Measurements from ENCODE around the gene SMIM22. TPM values are rescaled to one million over a fixed set of nuclear protein-coding genes. Genes with fewer than 3 reads are reported as not detected.

Gene SMIM22, protein sequence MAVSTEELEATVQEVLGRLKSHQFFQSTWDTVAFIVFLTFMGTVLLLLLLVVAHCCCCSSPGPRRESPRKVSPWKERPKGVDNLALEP
- 10 to 100 TPM in 3 of 4 donors, not detected in 1; 10.1 to 20.9 (median 18.7) TPM for total RNA-seq

DNA sequence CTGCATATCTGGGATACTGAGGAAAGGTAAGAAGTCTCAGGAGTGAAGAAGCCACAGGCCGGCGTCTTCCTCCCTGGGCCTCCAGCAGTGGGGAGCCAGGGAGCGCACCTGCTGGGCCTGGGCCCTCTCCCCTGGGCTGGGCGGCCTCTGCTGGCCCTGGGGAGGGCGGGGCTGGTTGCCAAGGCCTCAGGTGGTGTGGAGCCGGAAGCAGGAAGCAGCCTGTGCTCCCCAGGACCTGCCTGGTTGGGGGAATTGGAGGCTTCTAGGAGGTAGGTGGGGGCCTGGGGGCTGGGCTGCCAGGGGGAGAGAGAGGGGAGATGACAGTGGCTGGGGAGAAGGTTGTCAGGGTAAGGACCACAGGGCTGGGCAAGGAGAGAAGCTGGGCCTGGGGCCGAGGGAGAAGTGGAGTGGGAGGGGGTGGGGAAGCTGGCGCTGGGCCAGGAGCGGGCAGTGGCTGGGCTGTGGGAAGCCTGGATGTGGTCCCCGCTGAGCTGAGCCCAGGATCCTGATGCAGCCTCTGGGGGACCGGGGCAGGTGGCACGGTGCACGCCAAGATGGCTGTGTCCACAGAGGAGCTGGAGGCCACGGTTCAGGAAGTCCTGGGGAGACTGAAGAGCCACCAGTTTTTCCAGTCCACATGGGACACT is at the start of gene SMIM22:
Gene SMIM22, plus strand, starts transcription at position 189 of the 647 bp plus-strand sequence. Its CDS starts 366 bp downstream, at position 555.
- peak within 1 kb of the TSS; percentile 16 for H3K4me3 ChIP-seq

DNA sequence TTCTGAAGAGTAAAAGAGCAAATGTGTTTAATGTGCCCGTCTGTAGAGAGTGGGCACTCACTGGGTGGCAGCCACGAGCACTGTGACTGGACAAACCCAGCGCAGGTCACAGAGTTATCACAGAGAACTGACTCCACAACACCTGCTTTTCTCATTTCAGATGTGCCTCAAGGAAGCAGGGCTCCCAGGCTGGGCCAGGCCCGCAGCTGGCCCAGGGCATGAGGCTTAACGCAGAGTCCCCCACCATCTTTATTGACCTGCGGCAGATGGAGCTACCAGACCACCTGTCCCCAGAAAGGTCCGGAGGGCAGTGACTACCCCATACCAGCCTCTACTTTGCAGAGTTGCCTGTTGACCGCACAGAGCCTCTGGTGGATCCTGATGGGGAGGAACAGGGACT is 49.0 kb upstream of the SMIM22 start:
- H3K27me3 ChIP-seq, result no peaks in the 10 kb centered on the region
- peaks cover 17% of the 10 kb centered on the region for H3K4me1 ChIP-seq
- no peak for DNase-seq (ENCODE audit: low spot score in 2 of 2)
- no peak overlapping the region for H3K27ac ChIP-seq
- TF ChIP-seq EP300 (IDR thresholded peaks at IDR 0.05), result no peak
- TF ChIP-seq POLR2AphosphoS5 (IDR thresholded peaks at IDR 0.05), result no peak
- TF ChIP-seq, protein P1, sequence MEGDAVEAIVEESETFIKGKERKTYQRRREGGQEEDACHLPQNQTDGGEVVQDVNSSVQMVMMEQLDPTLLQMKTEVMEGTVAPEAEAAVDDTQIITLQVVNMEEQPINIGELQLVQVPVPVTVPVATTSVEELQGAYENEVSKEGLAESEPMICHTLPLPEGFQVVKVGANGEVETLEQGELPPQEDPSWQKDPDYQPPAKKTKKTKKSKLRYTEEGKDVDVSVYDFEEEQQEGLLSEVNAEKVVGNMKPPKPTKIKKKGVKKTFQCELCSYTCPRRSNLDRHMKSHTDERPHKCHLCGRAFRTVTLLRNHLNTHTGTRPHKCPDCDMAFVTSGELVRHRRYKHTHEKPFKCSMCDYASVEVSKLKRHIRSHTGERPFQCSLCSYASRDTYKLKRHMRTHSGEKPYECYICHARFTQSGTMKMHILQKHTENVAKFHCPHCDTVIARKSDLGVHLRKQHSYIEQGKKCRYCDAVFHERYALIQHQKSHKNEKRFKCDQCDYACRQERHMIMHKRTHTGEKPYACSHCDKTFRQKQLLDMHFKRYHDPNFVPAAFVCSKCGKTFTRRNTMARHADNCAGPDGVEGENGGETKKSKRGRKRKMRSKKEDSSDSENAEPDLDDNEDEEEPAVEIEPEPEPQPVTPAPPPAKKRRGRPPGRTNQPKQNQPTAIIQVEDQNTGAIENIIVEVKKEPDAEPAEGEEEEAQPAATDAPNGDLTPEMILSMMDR (IDR thresholded peaks at IDR 0.05), result no peak
- no peak for TF ChIP-seq POLR2A (IDR thresholded peaks at IDR 0.05)
- 88% methylated on average over 7 of the region's 8 CpGs for WGBS
- no peaks in the 10 kb centered on the region for H3K9me3 ChIP-seq
- H3K4me3 ChIP-seq, result no peak overlapping the region
- H3K36me3 ChIP-seq, result peaks cover 21% of the 10 kb centered on the region

More for the DNA sequence above, at the start of gene SMIM22:
- no peak for DNase-seq (ENCODE audit: low spot score in 2 of 2)
- no peak for TF ChIP-seq POLR2AphosphoS5 (IDR thresholded peaks at IDR 0.05)
- TF ChIP-seq POLR2A (IDR thresholded peaks at IDR 0.05), result no peak
- no peak for TF ChIP-seq EP300 (IDR thresholded peaks at IDR 0.05)
- TF ChIP-seq, protein P1 (IDR thresholded peaks at IDR 0.05), result no peak
- H3K27ac ChIP-seq, result no peak within 1 kb of the TSS
- peaks cover 2% of the 10 kb centered on the region for H3K4me1 ChIP-seq
- H3K9me3 ChIP-seq, result no peaks in the 10 kb centered on the region
- H3K27me3 ChIP-seq, result no peaks in the 10 kb centered on the region
- 54% methylated on average over 14 of the region's 14 CpGs for WGBS
- H3K36me3 ChIP-seq, result peaks cover 24% of the 10 kb centered on the region

DNA sequence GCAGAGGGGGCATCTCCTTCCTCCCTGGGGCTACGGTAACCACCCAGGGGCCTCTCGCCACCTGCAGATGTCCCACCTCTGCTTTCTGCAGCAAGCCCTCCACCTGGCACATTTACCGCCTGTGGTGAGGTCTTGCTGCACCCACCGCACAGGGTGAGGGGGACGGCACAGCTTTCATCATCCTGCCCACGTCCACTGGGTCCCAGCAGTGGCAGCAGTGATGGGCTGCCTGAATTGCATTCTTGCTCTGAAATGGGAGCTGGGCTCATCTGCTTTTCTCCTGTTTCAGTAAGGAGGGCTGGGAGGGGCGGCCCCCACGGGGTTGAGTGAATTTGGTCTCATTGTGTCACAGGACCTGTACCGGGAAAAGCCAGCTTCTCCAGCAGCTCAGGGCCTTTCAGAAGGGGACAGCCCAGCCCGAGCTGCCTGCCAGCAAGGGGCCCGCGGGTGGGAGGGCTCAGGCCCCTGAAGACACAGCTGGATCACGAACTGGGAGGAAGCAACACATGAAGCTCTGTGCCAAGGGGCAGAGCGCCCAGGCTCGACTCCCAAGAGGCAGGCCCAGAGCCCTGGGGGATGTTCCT is 48.1 kb upstream of the SMIM22 start:
- Histone ChIP-seq H3K27me3 (no peaks in the 10 kb centered on the region), H3K4me1 (peaks cover 17% of the 10 kb centered on the region), H3K9me3 (no peaks in the 10 kb centered on the region), H3K36me3 (peaks cover 30% of the 10 kb centered on the region), H3K4me3 (no peak overlapping the region), H3K27ac (no peak overlapping the region)
- WGBS, result 41% methylated on average over 10 of the region's 15 CpGs
- no peak for DNase-seq (ENCODE audit: low spot score in 2 of 2)
- TF ChIP-seq POLR2AphosphoS5 (IDR thresholded peaks at IDR 0.05) (no peak), POLR2A (IDR thresholded peaks at IDR 0.05) (no peak), EP300 (IDR thresholded peaks at IDR 0.05) (no peak)
- TF ChIP-seq, protein P1 (IDR thresholded peaks at IDR 0.05), result no peak

DNA sequence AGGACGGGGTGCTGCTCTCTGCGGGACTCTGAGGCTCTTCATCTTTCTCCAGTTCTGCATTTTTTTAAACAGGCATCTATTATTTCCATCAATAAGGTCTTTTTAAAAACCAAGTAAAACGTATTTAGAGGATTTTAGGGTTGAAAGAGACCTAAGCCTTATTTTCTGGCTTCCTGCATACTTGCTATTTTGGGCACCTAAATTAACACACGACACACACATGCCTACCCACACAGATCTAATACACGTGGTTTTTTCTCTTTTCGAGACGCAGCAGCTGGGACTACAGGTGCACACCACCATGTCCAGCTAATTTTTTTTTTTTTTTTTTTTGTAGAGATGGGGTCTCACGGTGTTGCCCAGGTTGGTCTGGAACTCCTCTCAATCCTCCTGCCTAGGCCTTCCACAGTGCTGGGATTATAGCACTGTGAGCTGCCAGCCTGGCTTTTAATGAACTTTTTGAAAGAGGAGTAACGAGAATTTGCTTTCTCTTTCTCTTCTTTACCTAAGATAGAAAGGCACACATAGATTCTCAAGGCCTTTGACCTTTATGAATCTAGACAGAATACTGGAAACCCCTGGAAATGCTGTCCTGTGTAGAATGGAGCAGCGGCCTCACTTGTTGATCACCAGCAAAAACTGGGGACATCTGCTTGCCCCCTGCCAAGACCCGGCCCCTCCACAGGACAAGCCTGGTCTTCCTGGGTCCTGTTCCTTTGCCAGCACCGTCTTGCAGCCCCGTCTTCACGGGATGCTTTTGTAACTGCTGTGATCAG is 47.1 kb upstream of the SMIM22 start:
- DNase-seq (ENCODE audit: low spot score in 2 of 2), result no peak
- no peaks in the 10 kb centered on the region for H3K9me3 ChIP-seq
- no peaks in the 10 kb centered on the region for H3K27me3 ChIP-seq
- H3K36me3 ChIP-seq, result peaks cover 40% of the 10 kb centered on the region
- TF ChIP-seq POLR2A (IDR thresholded peaks at IDR 0.05) (no peak), EP300 (IDR thresholded peaks at IDR 0.05) (no peak), POLR2AphosphoS5 (IDR thresholded peaks at IDR 0.05) (no peak)
- TF ChIP-seq, protein P1 (IDR thresholded peaks at IDR 0.05), result no peak
- H3K4me1 ChIP-seq, result peaks cover 13% of the 10 kb centered on the region
- no peak overlapping the region for H3K27ac ChIP-seq
- no peak overlapping the region for H3K4me3 ChIP-seq
- 76% methylated on average over 14 of the region's 14 CpGs for WGBS
